GM12878 (cell line): ENCODE data around the gene HCN3. TPM values are rescaled to one million over a fixed set of nuclear protein-coding genes. Genes with fewer than 3 reads are reported as not detected.

Source experiments
- ATAC-seq: fragments of 200-7000 bp; cut with Tn5 transposase; 3 replicates; pipeline ENCODE4 v1.9.1; 2020; ENCODE audit warnings: mild to moderate bottlenecking, moderate library complexity
- BruUV-seq: library from RNA; stranded (reverse); fragments of 400-500 nt; replicated peaks from 2 replicates; lab custom pipeline; 2021; lab: Mats Ljungman, UMichigan
- CTCF ChIA-PET: fragments of 300-600 bp; sonication (Branson Sonifier 250); formaldehyde crosslinking; extraction: SDS; loops from one replicate; lab custom pipeline; 2021; ENCODE audit warnings: inconsistent platforms; lab: Yijun Ruan, JAX
- POLR2A ChIA-PET: fragments of 350-600 bp; formaldehyde crosslinking; extraction: SDS; loops from one replicate; lab custom pipeline; 2021; ENCODE audit warnings: inconsistent platforms; lab: Charles Lee
- RAD21 ChIA-PET: fragments of 300-600 bp; sonication (Branson Sonifier 250); formaldehyde crosslinking; loops from one replicate; lab custom pipeline; 2023; ENCODE audit warnings: antibody characterized with exemption; ENCODE audit not compliant: unreplicated experiment; lab: Charles Lee
- SMC1A ChIA-PET: fragments of 300-600 bp; sonication (Branson Sonifier 250); formaldehyde crosslinking; loops from one replicate; lab custom pipeline; 2023; ENCODE audit not compliant: unreplicated experiment, uncharacterized antibody; lab: Charles Lee
- DNase-seq: peaks from one replicate; pipeline ENCODE4 v3.0.0-alpha.2; 2011; ENCODE audit warnings: low read depth, low spot score
- FAIRE-seq: peaks from 3 replicates; lab custom pipeline; 2011; peaks lifted over from hg19 to GRCh38; lab: Jason Lieb, UNC
- H2AFZ ChIP-seq: 2 replicates; pipeline ENCODE4 v1.6.0; 2011; ENCODE audit warnings: low read depth, low read length, control low read depth; ENCODE audit not compliant: control insufficient read depth
- H3K27ac ChIP-seq: 2 replicates; pipeline ENCODE4 v1.5.1; 2011; ENCODE audit warnings: control low read depth; ENCODE audit not compliant: control insufficient read depth, insufficient read depth
- H3K27me3 ChIP-seq, 2 experiments: replicated peaks in 1 of 2; 2 replicates each; pipeline versions ENCODE4 v1.6.0 to v1.6.1; 2011; ENCODE audit warnings: low read length in 1 of 2; ENCODE audit not compliant: control insufficient read depth in 2 of 2, insufficient read depth in 2 of 2
- H3K36me3 ChIP-seq, 2 experiments: 2 replicates each; pipeline ENCODE4 v1.5.1; 2011; ENCODE audit warnings: low read length in 1 of 2; ENCODE audit not compliant: control insufficient read depth in 2 of 2, insufficient read depth in 2 of 2
- H3K4me1 ChIP-seq: 2 replicates; pipeline ENCODE4 v1.6.1; 2011; ENCODE audit warnings: mild to moderate bottlenecking, low read length, moderate library complexity, mixed read lengths; ENCODE audit not compliant: control insufficient read depth, insufficient read depth
- H3K4me2 ChIP-seq: 2 replicates; pipeline ENCODE4 v1.6.0; 2011; ENCODE audit warnings: control low read depth; ENCODE audit not compliant: control insufficient read depth, insufficient read depth
- H3K4me3 ChIP-seq: fragments of 200-600 bp; sonication (generic); 2 replicates; pipeline ENCODE4 v1.5.1; 2016
- H3K79me2 ChIP-seq: 2 replicates; pipeline ENCODE4 v1.6.0; 2011; ENCODE audit warnings: low read length; ENCODE audit not compliant: control insufficient read depth, insufficient read depth
- H3K9ac ChIP-seq: 2 replicates; pipeline ENCODE4 v1.8.0; 2011; ENCODE audit warnings: low read length, control low read depth, mixed read lengths; ENCODE audit not compliant: control insufficient read depth, insufficient read depth
- H3K9me3 ChIP-seq: replicated peaks from 3 replicates; pipeline ENCODE4 v1.5.1; 2011; ENCODE audit warnings: mild to moderate bottlenecking, low read length; ENCODE audit not compliant: control insufficient read depth, insufficient read depth
- H4K20me1 ChIP-seq: 2 replicates; pipeline ENCODE4 v1.6.0; 2011; ENCODE audit not compliant: control insufficient read depth, insufficient read depth
- CEBPZ ChIP-seq: fragments of 150-350 bp; IDR thresholded peaks from 2 replicates; pipeline ENCODE4 v1.6.1; 2016; ENCODE audit warnings: low read depth, low read length
- CHD2 ChIP-seq: IDR thresholded peaks from 2 replicates; pipeline ENCODE4 v1.6.1; 2011; ENCODE audit warnings: low read depth, low read length, improper control_type of control experiment, borderline replicate concordance
- JUND ChIP-seq: IDR thresholded peaks from 2 replicates; pipeline ENCODE4 v1.6.1; 2012; ENCODE audit warnings: low read depth, mild to moderate bottlenecking, low read length, improper control_type of control experiment, moderate library complexity
- NKRF ChIP-seq: fragments of 450-650 bp; conservative IDR thresholded peaks from 2 replicates; pipeline ENCODE4 v1.6.1; 2017; ENCODE audit warnings: mild to moderate bottlenecking, moderate library complexity
- PAX8 ChIP-seq: fragments of 450-650 bp; IDR thresholded peaks from 2 replicates; pipeline ENCODE4 v1.6.1; 2017; ENCODE audit warnings: mild to moderate bottlenecking, moderate library complexity
- PML ChIP-seq: IDR thresholded peaks from 2 replicates; pipeline ENCODE4 v1.6.1; 2012; ENCODE audit warnings: low read length, inconsistent platforms
- POU2F2 ChIP-seq: IDR thresholded peaks from 3 replicates; pipeline ENCODE4 v1.6.1; 2011; ENCODE audit warnings: low read depth, mild to moderate bottlenecking, low read length, borderline replicate concordance
- USF1 ChIP-seq: IDR thresholded peaks from 2 replicates; pipeline ENCODE4 v1.6.1; 2011; ENCODE audit warnings: borderline replicate concordance, low read depth, mild to moderate bottlenecking, moderate library complexity, mixed read lengths, low read length; ENCODE audit not compliant: insufficient read depth; ENCODE audit errors: extremely low read length
- WRNIP1 ChIP-seq: IDR thresholded peaks from 2 replicates; pipeline ENCODE4 v1.6.1; 2011; ENCODE audit warnings: low read depth, low read length, improper control_type of control experiment, borderline replicate concordance
- WGBS: methylation state at CpG from one replicate; pipeline ENCODE4 v1.1.6; 2016; ENCODE audit warnings: low lambda C conversion rate; ENCODE audit not compliant: insufficient replicate concordance, insufficient coverage; ENCODE audit errors: missing lambda C conversion rate; 5-methylcytosine and 5-hydroxymethylcytosine counted together
- in situ Hi-C: fragments of 300-500 bp; cut with MboI; formaldehyde crosslinking; loops from 9 replicates; pipeline ENCODE4 v1.14.3; 2018; ENCODE audit warnings: mixed read lengths
- intact Hi-C: fragments of 100-400 bp; cut with micrococcal nuclease; formaldehyde crosslinking; loops from one replicate; pipeline ENCODE4 v1.14.2; 2022; ENCODE audit not compliant: unreplicated experiment
- polyA plus RNA-seq, 11 experiments: library from polyadenylated mRNA; depleted of rRNA in 4 of 11; unstranded in 6 of 11; stranded (reverse) in 5 of 11; fragments of >200 nt; fragmentation: Nextera tagmentation in 4 of 11; fragmentation: Illumina TruSeq in 1 of 11; extraction: Ambion mirVana in 4 of 11; extraction: Trizol in 1 of 11; gene quantifications; 1 replicate in 1 of 11; 2 replicates in 10 of 11; pipeline versions ENCODE4 v1.2.1 to v1.2.3, GENCODE V29; 2011 to 2016; ENCODE audit warnings: inconsistent platforms in 2 of 11, missing spikeins in 2 of 11, low read depth in 1 of 11
- total RNA-seq, 4 experiments: library from RNA; depleted of rRNA in 3 of 4; stranded (reverse); fragments of >200 nt in 3 of 4; fragmentation: Illumina TruSeq in 1 of 4; extraction: Trizol in 1 of 4; gene quantifications; 2 replicates each; pipeline versions ENCODE4 v1.2.1 to v1.2.3, GENCODE V29; 2013 to 2021
- TF ChIP-seq, protein P1 (sequence below): fragments of 450-650 bp; IDR thresholded peaks from 2 replicates; pipeline ENCODE4 v1.6.1; 2017; ENCODE audit warnings: borderline replicate concordance

HCN3 gene
- total and polyA plus RNA-seq, 10 of the 15 experiments (the other 5 are each of a cell fraction or from before 2014, with no cell fraction given) = 0.08 to 4.1 (median 1.8) TPM

GRCh38 chr1:155236451-155236850 lies 40.8 kb upstream of the HCN3 start:
- H3K27me3 ChIP-seq = no peaks in the 10 kb centered on the region
- ChIA-PET CTCF (interaction anchor here (0.6 to 0.9 kb wide), 2 partner anchors 10 to 13 kb away, joined by 3 read pairs; no protein-coding TSS in a partner anchor), SMC1A (interaction anchor here (1.3 kb wide), 1 partner anchor 9 kb away, joined by 3 read pairs; no protein-coding TSS in a partner anchor), RAD21 (no interaction called here), POLR2A (no interaction called here)
- no peaks in the 10 kb centered on the region for H3K9me3 ChIP-seq
- no peak overlapping the region for H3K9ac ChIP-seq
- no peak for ATAC-seq
- BruUV-seq = no TSS peak
- H3K4me2 ChIP-seq = no peak overlapping the region
- in situ Hi-C loops = no loop called here
- no peak overlapping the region for H3K27ac ChIP-seq
- TF ChIP-seq JUND (no peak), WRNIP1 (no peak), POU2F2 (no peak), CEBPZ (no peak), PAX8 (no peak), CHD2 (no peak), PML (no peak), NKRF (no peak), USF1 (no peak)
- TF ChIP-seq, protein P1, sequence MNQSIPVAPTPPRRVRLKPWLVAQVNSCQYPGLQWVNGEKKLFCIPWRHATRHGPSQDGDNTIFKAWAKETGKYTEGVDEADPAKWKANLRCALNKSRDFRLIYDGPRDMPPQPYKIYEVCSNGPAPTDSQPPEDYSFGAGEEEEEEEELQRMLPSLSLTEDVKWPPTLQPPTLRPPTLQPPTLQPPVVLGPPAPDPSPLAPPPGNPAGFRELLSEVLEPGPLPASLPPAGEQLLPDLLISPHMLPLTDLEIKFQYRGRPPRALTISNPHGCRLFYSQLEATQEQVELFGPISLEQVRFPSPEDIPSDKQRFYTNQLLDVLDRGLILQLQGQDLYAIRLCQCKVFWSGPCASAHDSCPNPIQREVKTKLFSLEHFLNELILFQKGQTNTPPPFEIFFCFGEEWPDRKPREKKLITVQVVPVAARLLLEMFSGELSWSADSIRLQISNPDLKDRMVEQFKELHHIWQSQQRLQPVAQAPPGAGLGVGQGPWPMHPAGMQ = no peak
- H3K36me3 ChIP-seq = no peaks in the 10 kb centered on the region; a peak in 2 of 4 replicates
- no peak overlapping the region for H3K4me3 ChIP-seq
- H3K79me2 ChIP-seq = no peaks in the 10 kb centered on the region; the same call in none of the 2 replicates
- peaks cover under 1% of the 10 kb centered on the region for H3K4me1 ChIP-seq
- no peaks in the 10 kb centered on the region for H4K20me1 ChIP-seq
- FAIRE-seq = no peak
- WGBS = 82% methylated on average over 5 of the region's 5 CpGs
- no peak overlapping the region for H2AFZ ChIP-seq
- intact Hi-C loops = no loop called here
- DNase-seq = no peak
